Colonic mucosa (tissue), 4 donors: Measurements from ENCODE around the gene R3HDM2. TPM values are rescaled to one million over a fixed set of nuclear protein-coding genes. Genes with fewer than 3 reads are reported as not detected.

Source experiments
- DNase-seq: peaks from one replicate; pipeline ENCODE4 v3.0.0-alpha.2; 2020
- H3K27ac ChIP-seq: fragments of 200-600 bp; one replicate; pipeline ENCODE4 v1.8.0; 2021
- H3K27me3 ChIP-seq: fragments of 200-600 bp; one replicate; pipeline ENCODE4 v1.8.0; 2021
- H3K36me3 ChIP-seq: fragments of 200-600 bp; one replicate; pipeline ENCODE4 v1.8.0; 2021
- H3K4me1 ChIP-seq: fragments of 200-600 bp; one replicate; pipeline ENCODE4 v1.8.0; 2021; ENCODE audit warnings: mild to moderate bottlenecking
- H3K4me3 ChIP-seq: fragments of 200-600 bp; one replicate; pipeline ENCODE4 v1.8.0; 2021
- H3K9ac ChIP-seq, 2 donors: one replicate each; pipeline ENCODE4 v1.7.0; 2013; ENCODE audit warnings: control low read depth in 2 of 2, low read depth in 2 of 2, low read length in 2 of 2
- H3K9me3 ChIP-seq: fragments of 200-600 bp; one replicate; pipeline ENCODE4 v1.8.0; 2021
- CTCF ChIP-seq: fragments of 200-600 bp; IDR thresholded peaks from one replicate; pipeline ENCODE4 v1.8.0; 2022; ENCODE audit warnings: antibody characterized with exemption, mild to moderate bottlenecking
- intact Hi-C: fragments of 100-400 bp; cut with DNase I; formaldehyde crosslinking; loops from one replicate; pipeline ENCODE4 v1.14.1; 2022
- total RNA-seq, 2 donors: library from RNA; stranded (reverse); fragmentation: NEBNext Ultra II Directional in 1 of 2; extraction: Animal tissue kit (Norgen Biotek cat#: 25700) in 1 of 2; gene quantifications; one replicate each; pipeline ENCODE4 v1.2.1, GENCODE V29; 2021
- donor health status: healthy.
- donor health status: DM: no; HTN: no; CAD: no.
- donor health status: DM: no; HTN: no; CAD: no.

Gene R3HDM2
- total RNA-seq, 2 donors from 2014 or later = 41.0 to 60.4 TPM

- intact Hi-C loops = no loop called here
These were observed 196.6 kb downstream of the R3HDM2 start for GRCh38 chr12:57234233-57234570.

GRCh38 chr12:57233357-57234232 lies 197.2 kb downstream of the R3HDM2 start:
- H3K27me3 ChIP-seq = peaks cover 27% of the 10 kb centered on the region
- intact Hi-C loops = no loop called here
- peaks cover 9% of the 10 kb centered on the region for H3K36me3 ChIP-seq
- DNase-seq = no peak
- no peak overlapping the region for H3K4me3 ChIP-seq
- H3K27ac ChIP-seq = no peak overlapping the region
- TF ChIP-seq CTCF = no peak
- H3K9me3 ChIP-seq = no peaks in the 10 kb centered on the region
- peaks cover 12% of the 10 kb centered on the region for H3K4me1 ChIP-seq
- no peak overlapping the region for H3K9ac ChIP-seq

More at GRCh38 chr12:57234233-57234570, 196.6 kb downstream of the R3HDM2 start:
- Histone ChIP-seq H3K9ac (no peak overlapping the region), H3K9me3 (no peaks in the 10 kb centered on the region), H3K27ac (no peak overlapping the region), H3K36me3 (peaks cover 9% of the 10 kb centered on the region), H3K4me1 (peaks cover 16% of the 10 kb centered on the region), H3K4me3 (no peak overlapping the region), H3K27me3 (peaks cover 31% of the 10 kb centered on the region)
- TF ChIP-seq CTCF = no peak
- no peak for DNase-seq

GRCh38 chr12:57232156-57232756 lies 198.6 kb downstream of the R3HDM2 start:
- peaks cover 14% of the 10 kb centered on the region for H3K27me3 ChIP-seq
- no peak for DNase-seq
- peaks cover 9% of the 10 kb centered on the region for H3K36me3 ChIP-seq
- intact Hi-C loops = no loop called here
- H3K4me1 ChIP-seq = peaks cover 5% of the 10 kb centered on the region
- H3K9me3 ChIP-seq = no peaks in the 10 kb centered on the region
- no peak overlapping the region for H3K27ac ChIP-seq
- no peak for TF ChIP-seq CTCF
- no peak overlapping the region for H3K9ac ChIP-seq
- no peak overlapping the region for H3K4me3 ChIP-seq

- Histone ChIP-seq H3K27ac (no peak overlapping the region), H3K36me3 (peaks cover 9% of the 10 kb centered on the region), H3K9ac (no peak overlapping the region), H3K4me1 (peaks cover 5% of the 10 kb centered on the region), H3K9me3 (no peaks in the 10 kb centered on the region), H3K4me3 (no peak overlapping the region), H3K27me3 (peaks cover 13% of the 10 kb centered on the region)
- intact Hi-C loops = no loop called here
- DNase-seq = no peak
- no peak for TF ChIP-seq CTCF
These were observed 199.4 kb downstream of the R3HDM2 start for GRCh38 chr12:57231276-57232021.

- H3K27ac ChIP-seq = no peak overlapping the region
- H3K9me3 ChIP-seq = no peaks in the 10 kb centered on the region
- no peak for DNase-seq
- peaks cover 9% of the 10 kb centered on the region for H3K36me3 ChIP-seq
- peak overlapping the region; percentile 71 for H3K4me3 ChIP-seq
- no peak for TF ChIP-seq CTCF
- peaks cover 16% of the 10 kb centered on the region for H3K27me3 ChIP-seq
- H3K4me1 ChIP-seq = peaks cover 5% of the 10 kb centered on the region
- H3K9ac ChIP-seq = peak overlapping the region; percentile 64 to 90
- intact Hi-C loops = no loop called here
These were observed 200.3 kb downstream of the R3HDM2 start for GRCh38 chr12:57230381-57231155.
